HUES48 (cell line): Measurements from ENCODE around the gene ETHE1.
A peak's percentile ranks its signal among the peaks of the same experiment; 100 is the strongest.

Experiments used
- H3K27ac ChIP-seq: one replicate; pipeline ENCODE4 v1.7.0; 2013; ENCODE audit warnings: low read depth, low read length, inconsistent platforms
- H3K27me3 ChIP-seq: 2 replicates; pipeline ENCODE4 v1.6.1; 2013; ENCODE audit warnings: mild to moderate bottlenecking, low read length; ENCODE audit not compliant: control insufficient read depth, insufficient read depth
- H3K36me3 ChIP-seq: 2 replicates; pipeline ENCODE4 v1.6.1; 2013; ENCODE audit warnings: low read length; ENCODE audit not compliant: control insufficient read depth, insufficient read depth
- H3K4me1 ChIP-seq: 2 replicates; pipeline ENCODE4 v1.6.1; 2013; ENCODE audit warnings: mild to moderate bottlenecking, low read length; ENCODE audit not compliant: control insufficient read depth, insufficient read depth
- H3K4me3 ChIP-seq: 2 replicates; pipeline ENCODE4 v1.5.1; 2013; ENCODE audit warnings: mild to moderate bottlenecking, low read depth, low read length
- H3K9ac ChIP-seq: 2 replicates; pipeline ENCODE4 v1.6.1; 2013; ENCODE audit warnings: mild to moderate bottlenecking, low read depth, low read length, moderate library complexity
- H3K9me3 ChIP-seq: 2 replicates; pipeline ENCODE4 v1.6.1; 2013; ENCODE audit warnings: low read length; ENCODE audit not compliant: control insufficient read depth, insufficient read depth

Gene ETHE1, protein sequence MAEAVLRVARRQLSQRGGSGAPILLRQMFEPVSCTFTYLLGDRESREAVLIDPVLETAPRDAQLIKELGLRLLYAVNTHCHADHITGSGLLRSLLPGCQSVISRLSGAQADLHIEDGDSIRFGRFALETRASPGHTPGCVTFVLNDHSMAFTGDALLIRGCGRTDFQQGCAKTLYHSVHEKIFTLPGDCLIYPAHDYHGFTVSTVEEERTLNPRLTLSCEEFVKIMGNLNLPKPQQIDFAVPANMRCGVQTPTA

DNA sequence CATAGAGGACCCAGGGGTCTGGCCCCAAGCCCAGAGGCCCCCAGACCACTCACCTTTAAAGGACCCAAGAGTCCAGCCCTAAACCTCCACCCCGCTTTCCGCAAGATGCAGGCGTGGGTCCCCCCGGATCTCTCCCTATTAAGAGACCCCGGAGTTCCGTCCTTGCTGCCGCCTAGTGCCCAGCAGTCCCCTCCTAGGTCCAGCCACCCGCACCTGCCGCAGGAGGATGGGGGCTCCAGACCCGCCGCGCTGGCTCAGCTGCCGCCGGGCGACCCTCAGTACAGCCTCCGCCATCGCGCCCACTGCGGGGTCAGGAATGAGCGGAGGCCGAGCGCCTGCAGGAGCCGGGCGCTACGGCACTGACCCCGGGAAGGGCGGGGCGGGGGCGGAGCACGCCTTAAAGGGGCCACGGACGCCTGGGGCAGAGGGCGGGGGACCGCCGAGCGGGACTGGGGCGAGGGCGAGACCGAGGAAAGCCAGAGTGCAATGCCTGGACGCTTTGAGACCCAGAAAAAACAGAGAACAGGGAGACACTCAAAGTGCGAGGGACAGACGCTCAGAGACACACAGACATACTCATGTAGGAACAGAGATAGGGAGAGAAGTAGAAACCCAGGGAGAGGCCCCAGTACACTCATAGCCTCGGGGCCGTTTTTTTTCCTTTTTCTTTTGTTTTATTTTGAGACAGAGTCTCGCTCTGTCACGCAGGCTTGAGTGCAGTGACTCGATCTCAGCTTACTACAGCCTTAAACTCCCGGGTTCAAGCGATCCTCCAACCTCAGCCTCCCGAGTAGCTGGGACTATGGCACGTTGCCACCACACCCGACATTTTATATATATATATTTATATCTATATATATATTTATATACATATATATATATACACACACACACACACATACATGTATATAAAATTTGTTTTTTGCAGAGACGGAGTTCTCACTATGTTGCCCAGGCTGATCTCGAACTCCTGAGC lies at the start of gene ETHE1:
Gene ETHE1, minus strand, starts transcription at position 318 of the 976 bp plus-strand sequence. Its CDS starts 24 bp downstream, at position 294.
- Histone ChIP-seq H3K4me3 (peak within 1 kb of the TSS; percentile 80), H3K36me3 (no peaks in the 10 kb centered on the region), H3K27me3 (peaks cover 25% of the 10 kb centered on the region), H3K9ac (no peak within 1 kb of the TSS), H3K27ac (no peak within 1 kb of the TSS), H3K9me3 (no peaks in the 10 kb centered on the region), H3K4me1 (peaks cover 6% of the 10 kb centered on the region)

- Histone ChIP-seq H3K4me1 (peaks cover 11% of the 10 kb centered on the region; the same call in 1 of the 2 replicates), H3K9me3 (no peaks in the 10 kb centered on the region), H3K9ac (0 out of 2 replicates have a peak overlapping the region, but pooled peaks have one; percentile 2), H3K27me3 (no peaks in the 10 kb centered on the region), H3K4me3 (peak overlapping the region; percentile 42), H3K27ac (peak overlapping the region; percentile 46), H3K36me3 (peaks cover 10% of the 10 kb centered on the region)
Measured at GRCh38 chr19:43575955-43576878, 49.2 kb upstream of the ETHE1 start.

DNA sequence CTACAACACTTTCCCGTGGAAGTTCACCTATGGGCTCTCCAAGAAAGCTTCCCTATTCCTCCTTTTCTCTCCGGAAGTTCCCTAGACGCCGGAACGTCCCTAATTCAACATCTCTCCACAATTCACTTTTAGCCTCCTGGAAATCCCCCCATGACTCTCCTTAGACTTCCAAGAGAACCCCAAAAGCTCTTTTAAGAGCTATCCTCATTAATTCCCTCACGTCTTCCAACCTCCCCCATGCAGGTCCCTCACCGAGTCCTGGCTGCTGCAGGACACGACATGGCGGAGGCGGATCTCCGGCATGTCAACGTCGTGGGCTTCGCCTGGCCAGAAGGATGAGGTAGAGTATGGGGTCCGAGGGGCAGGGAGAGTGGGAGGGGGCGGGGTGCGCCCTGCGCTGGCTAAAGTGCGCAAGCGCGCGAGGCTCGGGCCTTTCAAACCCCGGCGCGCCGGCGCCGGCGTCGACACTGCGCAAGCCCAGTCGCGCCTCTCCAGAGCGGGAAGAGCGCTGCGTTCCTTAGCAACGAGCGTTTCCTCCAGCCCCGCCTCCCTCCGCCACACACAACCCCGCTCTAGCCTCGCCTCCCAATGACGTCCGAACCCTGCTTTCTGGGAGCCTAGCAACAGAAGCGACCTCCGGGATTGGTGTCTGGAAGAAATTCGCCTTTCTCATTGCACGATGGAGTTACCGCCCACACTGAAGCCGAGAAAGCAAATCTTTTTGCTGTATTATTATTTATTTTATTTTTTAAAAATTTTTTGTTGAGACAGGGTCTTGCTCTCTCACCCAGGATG lies 48.4 kb upstream of the ETHE1 start, which contains the start of the genes PINLYP and XRCC1:
Gene PINLYP, plus strand, starts transcription at position 646 of the 795 bp plus-strand sequence. CDS start 1,391 bp downstream, outside the sequence.
Gene XRCC1, minus strand, starts transcription at position 372 of the 795 bp plus-strand sequence. Its CDS starts 69 bp downstream, at position 303.
- Histone ChIP-seq H3K27me3 (no peaks in the 10 kb centered on the region), H3K27ac (peak within 1 kb of the TSS; percentile 46), H3K36me3 (peaks cover 10% of the 10 kb centered on the region), H3K9me3 (no peaks in the 10 kb centered on the region), H3K4me1 (peaks cover 11% of the 10 kb centered on the region; the same call in 1 of the 2 replicates), H3K4me3 (peak within 1 kb of the TSS; percentile 82), H3K9ac (peak within 1 kb of the TSS; percentile 62)

DNA sequence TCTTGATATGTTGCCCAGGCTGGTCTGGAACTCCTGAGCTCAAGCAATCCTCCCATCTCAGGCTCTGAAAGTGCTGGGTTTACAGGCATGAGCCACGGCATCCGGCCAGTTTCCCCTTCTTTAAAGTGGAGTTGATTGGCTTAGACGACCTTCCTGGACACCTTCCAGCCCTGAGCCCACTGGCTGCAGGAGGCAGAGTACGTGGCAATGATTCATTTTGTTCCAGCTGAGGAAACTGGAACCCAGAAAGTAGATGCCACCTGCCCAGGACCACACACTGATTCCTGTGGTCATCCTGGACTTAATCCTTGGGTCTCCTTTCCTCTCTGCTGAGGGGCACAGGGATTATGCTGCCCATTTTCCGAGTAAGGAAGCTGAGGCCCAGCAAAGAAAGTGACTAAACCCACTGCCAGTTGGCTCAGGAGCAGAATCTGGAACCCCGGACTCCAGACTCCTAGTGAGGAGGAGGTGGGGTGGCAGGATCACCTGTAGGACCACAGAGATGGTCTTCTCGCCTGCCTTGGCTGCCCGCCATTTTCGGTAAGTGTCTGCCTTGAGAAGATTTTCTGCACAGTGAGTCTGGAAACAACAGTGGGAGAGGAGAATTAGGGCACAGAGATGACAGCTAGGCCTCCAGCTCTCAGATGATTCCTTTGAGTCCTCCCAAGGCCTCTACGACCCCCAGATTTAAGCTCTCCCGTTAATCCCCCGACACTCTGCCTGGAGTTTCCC lies 47.6 kb upstream of the ETHE1 start:
- Histone ChIP-seq H3K4me1 (peaks cover 11% of the 10 kb centered on the region; the same call in 1 of the 2 replicates), H3K27me3 (no peaks in the 10 kb centered on the region), H3K4me3 (peak overlapping the region; percentile 82), H3K27ac (peak overlapping the region; percentile 43), H3K36me3 (peaks cover 10% of the 10 kb centered on the region), H3K9ac (peak overlapping the region; percentile 62), H3K9me3 (no peaks in the 10 kb centered on the region)

GRCh38 chr19:43572171-43572588 lies 45.2 kb upstream of the ETHE1 start:
- peaks cover 10% of the 10 kb centered on the region for H3K36me3 ChIP-seq
- H3K27me3 ChIP-seq: no peaks in the 10 kb centered on the region
- H3K9me3 ChIP-seq: no peaks in the 10 kb centered on the region
- H3K4me3 ChIP-seq: no peak overlapping the region
- no peak overlapping the region for H3K9ac ChIP-seq
- H3K27ac ChIP-seq: no peak overlapping the region
- H3K4me1 ChIP-seq: peaks cover 11% of the 10 kb centered on the region; the same call in 1 of the 2 replicates

DNA sequence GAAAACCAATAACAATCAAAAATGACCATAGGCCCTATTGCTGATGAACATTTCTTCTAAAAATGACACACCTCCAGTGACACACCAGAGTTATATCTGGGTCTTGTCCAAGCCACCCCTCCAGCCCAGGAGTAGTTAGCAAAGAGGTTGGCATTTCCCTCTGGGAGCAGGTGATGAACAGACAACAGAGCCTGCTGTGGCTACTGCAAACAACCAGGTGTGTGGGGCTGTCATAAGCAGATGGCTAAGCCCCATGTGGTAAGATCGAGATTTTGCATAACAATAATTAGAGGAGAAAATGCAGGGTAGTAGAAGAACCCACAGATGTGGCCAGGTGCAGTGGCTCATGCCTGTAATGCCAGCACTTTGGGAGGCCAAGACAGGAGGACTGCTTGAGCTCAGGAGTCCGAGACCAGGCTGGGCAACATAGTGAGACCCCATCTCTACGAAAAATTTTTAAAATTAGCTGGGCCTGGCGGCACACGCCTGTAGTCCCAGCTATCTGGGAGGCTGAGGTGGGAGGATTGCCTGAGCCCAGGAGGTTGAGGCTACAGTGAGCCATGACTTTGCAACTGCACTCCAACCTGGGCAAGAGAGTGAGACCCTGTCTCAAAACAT lies 43.3 kb upstream of the ETHE1 start:
- Histone ChIP-seq H3K27ac (no peak overlapping the region), H3K36me3 (peaks cover 10% of the 10 kb centered on the region), H3K4me1 (peaks cover 6% of the 10 kb centered on the region; the same call in 1 of the 2 replicates), H3K4me3 (no peak overlapping the region), H3K9me3 (no peaks in the 10 kb centered on the region), H3K27me3 (no peaks in the 10 kb centered on the region), H3K9ac (no peak overlapping the region)

DNA sequence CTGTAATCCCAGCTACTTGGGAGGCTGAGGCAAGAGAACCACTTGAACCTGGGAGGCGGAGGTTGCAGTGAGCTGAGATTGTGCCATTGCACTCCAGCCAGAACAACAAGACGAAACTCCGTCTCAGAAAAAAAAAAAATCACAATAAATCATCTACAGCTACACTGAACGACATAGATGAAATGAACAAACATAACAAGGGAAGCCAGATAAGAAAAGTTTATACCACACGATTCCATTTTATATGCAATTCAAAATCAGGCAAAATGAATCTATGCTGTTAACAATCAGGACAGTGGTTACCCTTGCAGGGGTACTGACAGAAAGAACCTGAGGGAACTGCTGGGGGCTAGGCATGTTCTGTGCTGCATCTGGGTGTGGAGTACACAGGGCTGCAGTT lies 42.7 kb upstream of the ETHE1 start:
- H3K27ac ChIP-seq: no peak overlapping the region
- H3K27me3 ChIP-seq: no peaks in the 10 kb centered on the region

DNA sequence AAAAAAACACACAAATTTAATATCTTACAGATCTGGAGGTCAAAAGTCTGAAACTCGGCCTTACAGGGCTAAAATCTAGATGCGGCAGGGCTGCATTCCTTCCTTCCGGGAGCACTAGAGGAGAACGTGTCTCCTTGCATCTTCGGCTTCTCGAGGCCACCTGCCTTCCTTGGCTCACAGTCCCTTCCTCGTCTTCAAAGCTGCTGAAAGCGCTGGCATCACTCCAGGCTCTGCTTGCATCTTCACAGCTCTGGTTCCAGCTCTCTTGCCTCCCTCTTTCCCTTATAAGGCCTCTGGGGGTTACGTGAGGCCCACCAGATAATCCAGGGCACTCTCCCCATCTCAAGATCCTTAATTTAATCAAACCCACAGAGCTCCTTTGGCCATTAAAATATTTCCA lies 37.8 kb upstream of the ETHE1 start:
- no peaks in the 10 kb centered on the region for H3K9me3 ChIP-seq
- no peaks in the 10 kb centered on the region for H3K4me1 ChIP-seq
- H3K9ac ChIP-seq: no peak overlapping the region
- peaks cover 14% of the 10 kb centered on the region; the same call in 1 of the 2 replicates for H3K36me3 ChIP-seq
- no peak overlapping the region for H3K27ac ChIP-seq
- no peaks in the 10 kb centered on the region for H3K27me3 ChIP-seq
- H3K4me3 ChIP-seq: no peak overlapping the region

More for the DNA sequence above, 42.7 kb upstream of the ETHE1 start:
- Histone ChIP-seq H3K9me3 (no peaks in the 10 kb centered on the region), H3K4me1 (peaks cover 2% of the 10 kb centered on the region; the same call in 1 of the 2 replicates), H3K9ac (no peak overlapping the region), H3K36me3 (peaks cover 10% of the 10 kb centered on the region), H3K4me3 (no peak overlapping the region)
